ENCODE data around the gene COL4A2. TPM values are rescaled to one million over a fixed set of nuclear protein-coding genes. Genes with fewer than 3 reads are reported as not detected.
A peak's percentile ranks its signal among the peaks of the same experiment; 100 is the strongest.

COL4A2 gene
- total RNA-seq, 2 donors from 2014 or later, result not detected

GRCh38 chr13:110455941-110456340 lies 148.9 kb downstream of the COL4A2 start:
- Mint-ChIP-seq H3K9me3 (no peaks in the 10 kb centered on the region), H3K27me3 (ENCODE audit: low read depth) (peaks cover 28% of the 10 kb centered on the region), H3K4me3 (peak overlapping the region; percentile 66 to 73), H3K36me3 (ENCODE audit: insufficient read depth in 2 of 2) (no peaks in the 10 kb centered on the region), H3K4me1 (ENCODE audit: low read depth) (peaks cover 5% of the 10 kb centered on the region), H3K27ac (no peak overlapping the region)
- DNase-seq (peak; percentile 65 to 66), ATAC-seq (replicated peaks in 1 of 2) (peak; percentile 92 to 94)

DNA sequence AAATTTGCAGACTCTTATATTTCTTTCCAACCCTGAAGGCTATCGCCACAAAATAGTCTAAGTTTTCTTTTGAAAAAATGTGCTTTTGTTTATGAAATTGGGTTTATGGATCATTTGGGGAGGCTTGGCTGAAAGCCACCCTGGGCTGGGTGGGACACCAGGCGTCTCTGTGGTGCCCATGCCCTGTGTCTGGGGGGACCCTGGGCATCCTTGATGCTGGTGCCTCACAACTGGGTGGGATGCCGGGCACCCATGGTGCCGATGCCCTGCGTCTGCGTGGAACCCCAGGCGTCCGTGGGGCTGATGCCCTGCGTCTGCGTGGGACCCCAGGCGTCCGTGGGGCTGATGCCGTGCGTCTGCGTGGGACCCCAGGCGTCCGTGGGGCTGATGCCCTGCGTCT lies 149.5 kb downstream of the COL4A2 start:
- no peak for ATAC-seq (replicated peaks in 1 of 2)
- Mint-ChIP-seq H3K27me3 (ENCODE audit: low read depth) (peaks cover 28% of the 10 kb centered on the region), H3K4me1 (ENCODE audit: low read depth) (peaks cover 5% of the 10 kb centered on the region), H3K27ac (no peak overlapping the region), H3K4me3 (no peak overlapping the region), H3K9me3 (no peaks in the 10 kb centered on the region), H3K36me3 (ENCODE audit: insufficient read depth in 2 of 2) (no peaks in the 10 kb centered on the region)
- DNase-seq, result no peak

DNA sequence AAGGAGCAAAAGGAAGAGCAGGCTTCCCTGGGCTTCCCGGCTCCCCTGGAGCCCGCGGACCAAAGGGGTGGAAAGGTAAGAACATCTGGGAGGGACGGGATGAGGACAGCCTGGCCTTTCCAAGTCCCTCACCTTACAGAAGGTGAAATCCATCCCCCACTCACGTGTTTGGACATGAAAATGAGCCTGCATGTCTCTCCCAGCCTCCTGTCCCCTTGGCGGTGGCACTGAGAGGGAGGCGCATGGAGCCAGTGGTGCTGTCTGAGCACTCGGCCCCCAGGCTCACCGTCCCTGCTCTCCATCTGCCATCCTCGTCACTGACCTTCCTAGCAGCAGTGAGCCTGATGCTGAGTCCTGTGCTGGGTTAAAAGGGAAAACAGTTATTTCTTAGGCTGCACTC lies 150.3 kb downstream of the COL4A2 start:
- Mint-ChIP-seq H3K9me3 (no peaks in the 10 kb centered on the region), H3K27ac (no peak overlapping the region), H3K36me3 (ENCODE audit: insufficient read depth in 2 of 2) (no peaks in the 10 kb centered on the region), H3K27me3 (ENCODE audit: low read depth) (peaks cover 30% of the 10 kb centered on the region), H3K4me3 (no peak overlapping the region), H3K4me1 (ENCODE audit: low read depth) (peaks cover 5% of the 10 kb centered on the region)
- DNase-seq (no peak), ATAC-seq (replicated peaks in 1 of 2) (no peak)

DNA sequence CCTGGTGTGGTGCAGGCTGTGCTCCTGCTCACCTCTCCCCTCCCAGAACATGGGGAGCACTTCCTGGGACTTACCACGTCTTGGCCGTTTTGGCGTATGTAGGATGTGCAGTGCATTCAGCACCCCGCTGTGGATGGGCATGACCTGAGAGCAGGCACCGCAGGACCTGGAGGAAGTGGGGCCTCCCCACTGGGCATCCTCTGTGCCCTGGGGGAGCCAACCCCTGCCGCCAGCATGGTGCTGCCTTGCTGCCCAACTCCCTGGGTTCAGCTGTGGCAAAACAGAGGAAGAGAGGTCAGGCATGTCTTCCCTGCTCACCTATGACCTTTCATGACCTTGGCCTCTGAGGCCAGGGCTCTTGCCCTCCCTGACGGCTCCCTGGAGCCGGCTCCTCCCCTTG lies 150.9 kb downstream of the COL4A2 start:
- no peaks in the 10 kb centered on the region for H3K36me3 Mint-ChIP-seq (ENCODE audit: insufficient read depth in 2 of 2)
- H3K27ac Mint-ChIP-seq, result no peak overlapping the region
- no peak overlapping the region for H3K4me3 Mint-ChIP-seq
- H3K4me1 Mint-ChIP-seq (ENCODE audit: low read depth), result peaks cover 5% of the 10 kb centered on the region
- no peaks in the 10 kb centered on the region for H3K9me3 Mint-ChIP-seq
- no peak for DNase-seq
- peaks cover 36% of the 10 kb centered on the region for H3K27me3 Mint-ChIP-seq (ENCODE audit: low read depth)
- no peak for ATAC-seq (replicated peaks in 1 of 2)

GRCh38 chr13:110458594-110459365 lies 151.7 kb downstream of the COL4A2 start:
- Mint-ChIP-seq H3K27me3 (ENCODE audit: low read depth) (peaks cover 44% of the 10 kb centered on the region), H3K4me3 (no peak overlapping the region), H3K9me3 (no peaks in the 10 kb centered on the region), H3K4me1 (ENCODE audit: low read depth) (peaks cover 5% of the 10 kb centered on the region), H3K27ac (no peak overlapping the region), H3K36me3 (ENCODE audit: insufficient read depth in 2 of 2) (no peaks in the 10 kb centered on the region)
- no peak for DNase-seq
- no peak for ATAC-seq (replicated peaks in 1 of 2)

DNA sequence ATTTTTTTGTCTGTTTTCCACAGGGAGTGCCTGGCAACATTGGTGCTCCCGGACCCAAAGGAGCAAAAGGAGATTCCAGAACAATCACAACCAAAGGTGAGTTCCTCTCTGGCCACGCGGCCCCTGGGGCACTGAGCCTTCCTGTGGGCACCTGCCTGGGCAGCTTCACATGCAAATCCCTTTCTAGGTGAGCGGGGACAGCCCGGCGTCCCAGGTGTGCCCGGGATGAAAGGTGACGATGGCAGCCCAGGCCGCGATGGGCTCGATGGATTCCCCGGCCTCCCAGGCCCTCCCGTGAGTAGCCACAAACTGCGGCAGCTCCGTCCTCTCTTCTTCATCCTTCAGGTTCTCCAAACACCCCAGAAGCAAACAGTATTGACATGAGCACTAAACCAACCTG lies 155.0 kb downstream of the COL4A2 start:
- DNase-seq (no peak), ATAC-seq (replicated peaks in 1 of 2) (no peak)
- H3K4me3 Mint-ChIP-seq, result no peak overlapping the region
- no peak overlapping the region for H3K27ac Mint-ChIP-seq
- peaks cover 39% of the 10 kb centered on the region for H3K27me3 Mint-ChIP-seq (ENCODE audit: low read depth)
- H3K36me3 Mint-ChIP-seq (ENCODE audit: insufficient read depth in 2 of 2), result no peaks in the 10 kb centered on the region
- no peaks in the 10 kb centered on the region for H3K9me3 Mint-ChIP-seq
- no peaks in the 10 kb centered on the region for H3K4me1 Mint-ChIP-seq (ENCODE audit: low read depth)

DNA sequence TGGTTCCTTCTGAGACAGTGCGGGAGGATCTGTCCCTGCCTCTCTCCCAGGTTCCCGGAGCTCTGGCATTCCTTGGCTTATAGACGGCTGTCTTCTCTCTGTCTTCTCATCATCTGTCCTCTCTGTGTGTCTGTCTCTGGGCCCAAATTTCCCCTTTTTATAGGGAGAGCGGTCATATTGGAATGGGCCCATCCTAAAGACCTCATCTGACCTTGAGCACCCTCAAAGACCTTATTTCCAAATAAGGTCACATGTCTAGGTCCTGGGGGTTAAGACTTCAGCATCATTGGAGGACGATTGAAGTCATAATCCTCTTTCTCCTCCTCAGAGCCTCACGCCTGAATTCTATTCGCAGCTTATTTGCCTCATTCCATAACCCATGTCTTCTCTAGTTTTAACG lies 156.1 kb downstream of the COL4A2 start:
- Mint-ChIP-seq H3K36me3 (ENCODE audit: insufficient read depth in 2 of 2) (no peaks in the 10 kb centered on the region), H3K9me3 (no peaks in the 10 kb centered on the region), H3K4me3 (no peak overlapping the region), H3K27ac (no peak overlapping the region), H3K27me3 (ENCODE audit: low read depth) (peaks cover 30% of the 10 kb centered on the region), H3K4me1 (ENCODE audit: low read depth) (no peaks in the 10 kb centered on the region)
- ATAC-seq (replicated peaks in 1 of 2) (no peak), DNase-seq (no peak)

DNA sequence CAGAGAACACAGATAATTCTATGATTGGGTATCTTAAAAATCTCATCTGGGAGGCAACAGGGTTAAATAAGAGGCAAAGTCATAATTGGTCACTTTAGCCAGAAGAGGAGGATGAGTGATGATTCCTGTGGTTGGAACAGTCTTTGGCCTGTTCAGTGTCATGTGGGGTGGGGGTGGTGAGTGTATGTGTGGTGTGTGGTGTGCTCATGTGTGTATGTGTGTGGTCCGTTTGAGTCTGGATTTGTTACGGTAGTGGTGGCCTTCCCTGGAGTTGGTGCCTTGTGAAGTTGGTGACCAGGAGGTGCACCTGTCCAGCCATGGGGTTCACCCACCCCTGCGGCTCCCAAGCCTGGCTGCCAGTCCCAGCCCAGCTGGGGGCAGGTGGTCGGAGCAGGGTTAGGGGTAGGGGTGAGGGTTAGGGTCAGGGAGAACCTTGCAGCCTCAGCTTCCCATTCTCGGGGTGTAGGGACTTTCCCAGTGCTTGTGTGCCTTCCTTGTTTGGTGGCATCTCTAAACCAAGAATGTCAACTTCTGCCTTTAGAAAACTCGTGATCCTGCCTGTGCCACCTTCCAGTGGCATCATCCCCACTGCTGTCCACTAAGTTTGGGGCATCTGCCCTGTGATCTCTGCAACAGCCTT lies 156.9 kb downstream of the COL4A2 start:
- H3K4me1 Mint-ChIP-seq (ENCODE audit: low read depth), result no peaks in the 10 kb centered on the region
- no peaks in the 10 kb centered on the region for H3K36me3 Mint-ChIP-seq (ENCODE audit: insufficient read depth in 2 of 2)
- no peak for ATAC-seq (replicated peaks in 1 of 2)
- no peak overlapping the region for H3K27ac Mint-ChIP-seq
- peaks cover 30% of the 10 kb centered on the region for H3K27me3 Mint-ChIP-seq (ENCODE audit: low read depth)
- DNase-seq, result no peak
- H3K4me3 Mint-ChIP-seq, result no peak overlapping the region
- no peaks in the 10 kb centered on the region for H3K9me3 Mint-ChIP-seq

- H3K4me1 Mint-ChIP-seq (ENCODE audit: low read depth), result no peaks in the 10 kb centered on the region
- H3K27ac Mint-ChIP-seq, result no peak overlapping the region
- no peaks in the 10 kb centered on the region for H3K9me3 Mint-ChIP-seq
- DNase-seq, result no peak
- H3K36me3 Mint-ChIP-seq (ENCODE audit: insufficient read depth in 2 of 2), result no peaks in the 10 kb centered on the region
- H3K4me3 Mint-ChIP-seq, result no peak overlapping the region
- no peak for ATAC-seq (replicated peaks in 1 of 2)
- H3K27me3 Mint-ChIP-seq (ENCODE audit: low read depth), result peaks cover 30% of the 10 kb centered on the region
Observed at GRCh38 chr13:110464556-110465333, 157.7 kb downstream of the COL4A2 start.

DNA sequence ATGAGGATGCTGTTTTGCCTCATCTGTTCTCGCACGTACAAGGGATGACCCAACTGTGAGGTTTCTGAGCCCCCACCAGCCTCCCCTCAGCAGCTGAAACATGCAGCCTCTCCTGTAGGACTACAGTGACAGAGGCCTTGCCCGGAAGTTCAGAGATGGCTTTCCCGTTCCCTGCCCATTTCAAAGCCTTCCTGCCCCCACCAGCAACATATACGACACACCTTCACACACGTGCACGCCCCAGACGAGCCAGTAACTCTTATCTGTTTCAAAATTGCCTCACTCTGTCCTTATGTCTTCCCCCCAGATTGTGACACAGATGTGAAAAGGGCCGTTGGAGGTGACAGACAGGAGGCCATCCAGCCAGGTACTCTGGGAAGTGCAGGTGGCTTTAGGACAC lies 158.6 kb downstream of the COL4A2 start:
- H3K4me1 Mint-ChIP-seq (ENCODE audit: low read depth), result no peaks in the 10 kb centered on the region
- peaks cover 35% of the 10 kb centered on the region for H3K27me3 Mint-ChIP-seq (ENCODE audit: low read depth)
- ATAC-seq (replicated peaks in 1 of 2) (no peak), DNase-seq (no peak)
- H3K9me3 Mint-ChIP-seq, result no peaks in the 10 kb centered on the region
- H3K27ac Mint-ChIP-seq, result no peak overlapping the region
- no peaks in the 10 kb centered on the region for H3K36me3 Mint-ChIP-seq (ENCODE audit: insufficient read depth in 2 of 2)
- H3K4me3 Mint-ChIP-seq, result no peak overlapping the region

DNA sequence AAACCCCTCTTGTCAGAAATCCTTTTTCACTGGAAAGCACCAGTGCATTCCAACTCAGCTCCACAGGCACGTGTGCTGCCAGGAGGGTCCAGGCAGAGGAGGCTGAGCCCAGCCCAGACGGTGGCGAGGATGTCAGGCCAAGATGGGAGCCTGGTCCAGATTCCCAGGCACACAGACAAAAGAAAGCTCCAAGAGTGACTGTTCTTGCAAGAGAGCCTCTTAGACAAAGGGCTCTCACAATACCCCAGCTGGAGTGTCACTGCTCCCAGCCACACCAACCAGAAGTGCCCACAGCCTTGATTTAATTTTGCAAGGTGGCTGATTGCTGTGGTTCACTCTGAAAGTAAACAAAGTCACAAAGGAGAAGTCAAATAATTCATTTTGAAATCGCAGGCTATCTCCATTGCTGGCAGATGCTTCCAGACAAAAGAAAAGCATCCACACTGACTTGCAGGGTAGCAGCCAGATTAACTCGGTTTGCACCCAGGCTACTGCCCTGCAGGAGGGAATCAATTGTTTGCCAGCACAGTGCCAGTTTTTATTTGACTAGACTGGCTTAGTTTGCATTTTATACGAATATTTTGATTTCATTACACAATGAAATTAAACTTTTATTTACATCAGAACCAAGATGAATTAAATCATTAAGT lies 159.3 kb downstream of the COL4A2 start:
- ATAC-seq (replicated peaks in 1 of 2) (no peak), DNase-seq (no peak)
- no peaks in the 10 kb centered on the region for H3K36me3 Mint-ChIP-seq (ENCODE audit: insufficient read depth in 2 of 2)
- H3K9me3 Mint-ChIP-seq, result no peaks in the 10 kb centered on the region
- no peak overlapping the region for H3K4me3 Mint-ChIP-seq
- H3K27me3 Mint-ChIP-seq (ENCODE audit: low read depth), result peaks cover 40% of the 10 kb centered on the region
- H3K4me1 Mint-ChIP-seq (ENCODE audit: low read depth), result no peaks in the 10 kb centered on the region
- no peak overlapping the region for H3K27ac Mint-ChIP-seq

- Mint-ChIP-seq H3K36me3 (ENCODE audit: insufficient read depth in 2 of 2) (no peaks in the 10 kb centered on the region), H3K27me3 (ENCODE audit: low read depth) (peaks cover 42% of the 10 kb centered on the region), H3K9me3 (no peaks in the 10 kb centered on the region), H3K4me3 (no peak overlapping the region), H3K27ac (no peak overlapping the region), H3K4me1 (ENCODE audit: low read depth) (no peaks in the 10 kb centered on the region)
- DNase-seq (no peak), ATAC-seq (replicated peaks in 1 of 2) (no peak)
Observed at GRCh38 chr13:110467516-110468110, 160.5 kb downstream of the COL4A2 start.

All from activated T-cell treated with anti-CD3 and anti-CD28 coated beads, Interleukin-2, amount 50 U/mL, for 72 hours (primary cell).